ENCODE data around the gene KLF18.

DNA sequence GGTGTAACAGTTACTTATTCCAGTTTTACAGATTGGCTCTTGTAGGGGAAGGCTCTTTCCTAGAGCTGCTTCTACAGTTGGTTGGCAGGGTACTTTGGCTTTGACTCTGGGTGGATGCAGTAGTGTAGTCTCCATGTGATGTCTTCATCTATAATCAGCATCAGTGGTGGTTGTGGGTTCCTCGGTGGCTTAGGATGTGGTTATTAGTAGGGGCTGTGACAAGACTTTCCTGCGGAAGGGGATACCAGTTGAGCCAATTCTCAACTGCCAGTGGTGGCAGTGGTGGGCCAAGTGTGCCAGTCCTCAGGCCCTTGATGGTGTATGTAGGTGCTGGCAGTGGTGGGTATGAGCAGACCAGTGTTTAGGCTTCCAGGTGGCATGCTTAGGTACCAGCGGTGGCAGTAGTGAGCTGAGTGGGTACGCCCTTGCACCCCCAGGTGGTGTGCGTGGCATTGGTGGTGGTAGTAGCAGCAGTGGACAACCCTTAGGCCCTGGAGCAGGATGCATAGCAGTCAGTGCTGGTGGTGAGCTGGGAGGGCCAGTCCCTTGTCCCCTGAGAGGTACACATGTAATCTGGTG, 27.2 kb upstream of the KLF18 start:
- TF ChIP-seq, protein P1, sequence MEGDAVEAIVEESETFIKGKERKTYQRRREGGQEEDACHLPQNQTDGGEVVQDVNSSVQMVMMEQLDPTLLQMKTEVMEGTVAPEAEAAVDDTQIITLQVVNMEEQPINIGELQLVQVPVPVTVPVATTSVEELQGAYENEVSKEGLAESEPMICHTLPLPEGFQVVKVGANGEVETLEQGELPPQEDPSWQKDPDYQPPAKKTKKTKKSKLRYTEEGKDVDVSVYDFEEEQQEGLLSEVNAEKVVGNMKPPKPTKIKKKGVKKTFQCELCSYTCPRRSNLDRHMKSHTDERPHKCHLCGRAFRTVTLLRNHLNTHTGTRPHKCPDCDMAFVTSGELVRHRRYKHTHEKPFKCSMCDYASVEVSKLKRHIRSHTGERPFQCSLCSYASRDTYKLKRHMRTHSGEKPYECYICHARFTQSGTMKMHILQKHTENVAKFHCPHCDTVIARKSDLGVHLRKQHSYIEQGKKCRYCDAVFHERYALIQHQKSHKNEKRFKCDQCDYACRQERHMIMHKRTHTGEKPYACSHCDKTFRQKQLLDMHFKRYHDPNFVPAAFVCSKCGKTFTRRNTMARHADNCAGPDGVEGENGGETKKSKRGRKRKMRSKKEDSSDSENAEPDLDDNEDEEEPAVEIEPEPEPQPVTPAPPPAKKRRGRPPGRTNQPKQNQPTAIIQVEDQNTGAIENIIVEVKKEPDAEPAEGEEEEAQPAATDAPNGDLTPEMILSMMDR (IDR thresholded peaks at IDR 0.05 in 2 of 3, conservative IDR thresholded peaks at IDR 0.05 in 1 of 3; ENCODE audit: borderline replicate concordance in 1 of 3, insufficient read depth in 1 of 3, low read depth in 2 of 3, low read length in 2 of 3), result peak; percentile 43 to 75 (median 44)
- TF ChIP-seq JUND (IDR thresholded peaks at IDR 0.05) (no peak), POLR2A (IDR thresholded peaks at IDR 0.05; ENCODE audit: borderline replicate concordance, extremely low read depth, insufficient read depth, insufficient read length) (no peak), POLR2AphosphoS5 (IDR thresholded peaks at IDR 0.05; ENCODE audit: low read depth, low read length) (no peak), EZH2 (IDR thresholded peaks at IDR 0.05) (no peak), EZH2phosphoT487 (IDR thresholded peaks at IDR 0.05; ENCODE audit: borderline replicate concordance) (no peak), ZNF274 (IDR thresholded peaks at IDR 0.05; ENCODE audit: low read depth, low read length) (no peak), SP1 (IDR thresholded peaks at IDR 0.05; ENCODE audit: low read depth) (no peak), CEBPB (IDR thresholded peaks at IDR 0.05; ENCODE audit: low read depth) (no peak), ZFX (IDR thresholded peaks at IDR 0.05) (no peak), RAD21 (IDR thresholded peaks at IDR 0.05; ENCODE audit: low read depth) (no peak)
- TF ChIP-seq, protein P2, sequence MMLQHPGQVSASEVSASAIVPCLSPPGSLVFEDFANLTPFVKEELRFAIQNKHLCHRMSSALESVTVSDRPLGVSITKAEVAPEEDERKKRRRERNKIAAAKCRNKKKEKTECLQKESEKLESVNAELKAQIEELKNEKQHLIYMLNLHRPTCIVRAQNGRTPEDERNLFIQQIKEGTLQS (IDR thresholded peaks at IDR 0.05), result no peak
- TF ChIP-seq, protein P3, sequence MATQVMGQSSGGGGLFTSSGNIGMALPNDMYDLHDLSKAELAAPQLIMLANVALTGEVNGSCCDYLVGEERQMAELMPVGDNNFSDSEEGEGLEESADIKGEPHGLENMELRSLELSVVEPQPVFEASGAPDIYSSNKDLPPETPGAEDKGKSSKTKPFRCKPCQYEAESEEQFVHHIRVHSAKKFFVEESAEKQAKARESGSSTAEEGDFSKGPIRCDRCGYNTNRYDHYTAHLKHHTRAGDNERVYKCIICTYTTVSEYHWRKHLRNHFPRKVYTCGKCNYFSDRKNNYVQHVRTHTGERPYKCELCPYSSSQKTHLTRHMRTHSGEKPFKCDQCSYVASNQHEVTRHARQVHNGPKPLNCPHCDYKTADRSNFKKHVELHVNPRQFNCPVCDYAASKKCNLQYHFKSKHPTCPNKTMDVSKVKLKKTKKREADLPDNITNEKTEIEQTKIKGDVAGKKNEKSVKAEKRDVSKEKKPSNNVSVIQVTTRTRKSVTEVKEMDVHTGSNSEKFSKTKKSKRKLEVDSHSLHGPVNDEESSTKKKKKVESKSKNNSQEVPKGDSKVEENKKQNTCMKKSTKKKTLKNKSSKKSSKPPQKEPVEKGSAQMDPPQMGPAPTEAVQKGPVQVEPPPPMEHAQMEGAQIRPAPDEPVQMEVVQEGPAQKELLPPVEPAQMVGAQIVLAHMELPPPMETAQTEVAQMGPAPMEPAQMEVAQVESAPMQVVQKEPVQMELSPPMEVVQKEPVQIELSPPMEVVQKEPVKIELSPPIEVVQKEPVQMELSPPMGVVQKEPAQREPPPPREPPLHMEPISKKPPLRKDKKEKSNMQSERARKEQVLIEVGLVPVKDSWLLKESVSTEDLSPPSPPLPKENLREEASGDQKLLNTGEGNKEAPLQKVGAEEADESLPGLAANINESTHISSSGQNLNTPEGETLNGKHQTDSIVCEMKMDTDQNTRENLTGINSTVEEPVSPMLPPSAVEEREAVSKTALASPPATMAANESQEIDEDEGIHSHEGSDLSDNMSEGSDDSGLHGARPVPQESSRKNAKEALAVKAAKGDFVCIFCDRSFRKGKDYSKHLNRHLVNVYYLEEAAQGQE (IDR thresholded peaks at IDR 0.05; ENCODE audit: low read depth), result no peak
- TF ChIP-seq, protein P4, sequence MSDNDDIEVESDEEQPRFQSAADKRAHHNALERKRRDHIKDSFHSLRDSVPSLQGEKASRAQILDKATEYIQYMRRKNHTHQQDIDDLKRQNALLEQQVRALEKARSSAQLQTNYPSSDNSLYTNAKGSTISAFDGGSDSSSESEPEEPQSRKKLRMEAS (IDR thresholded peaks at IDR 0.05), result no peak
